Activated B cell treated with CpG ODN at 0.5 μM for 24 hours (primary cell): ENCODE data around the gene TANGO2. TPM values are rescaled to one million over a fixed set of nuclear protein-coding genes. Genes with fewer than 3 reads are reported as not detected.

ENCODE experiments used
- ATAC-seq: fragments of 200-7000 bp; cut with Tn5 transposase; one replicate; pipeline ENCODE4 v1.10.0; 2021; ENCODE audit warnings: low read depth, mild to moderate bottlenecking, moderate library complexity
- CTCF ChIA-PET: fragments of 350-600 bp; sonication (Branson Sonifier 250); formaldehyde crosslinking; loops from one replicate; lab custom pipeline; 2021; ENCODE audit warnings: antibody characterized with exemption; lab: Charles Lee
- POLR2A ChIA-PET: fragments of 350-600 bp; sonication (Branson Sonifier 250); formaldehyde crosslinking; loops from one replicate; lab custom pipeline; 2021; ENCODE audit warnings: antibody characterized with exemption; lab: Charles Lee
- DNase-seq: peaks from one replicate; pipeline ENCODE4 v3.0.0; 2022
- H3K27ac Mint-ChIP-seq: one replicate; pipeline ENCODE4 v1.8.0; 2020; ENCODE audit warnings: mixed read lengths
- H3K27me3 Mint-ChIP-seq: one replicate; pipeline ENCODE4 v1.8.0; 2021; ENCODE audit warnings: mixed read lengths
- H3K36me3 Mint-ChIP-seq: one replicate; pipeline ENCODE4 v1.8.0; 2021; ENCODE audit warnings: low read depth, mixed read lengths
- H3K4me1 Mint-ChIP-seq: one replicate; pipeline ENCODE4 v1.8.0; 2021; ENCODE audit warnings: mixed read lengths
- H3K4me3 Mint-ChIP-seq: one replicate; pipeline ENCODE4 v1.8.0; 2020; ENCODE audit warnings: mild to moderate bottlenecking, mixed read lengths
- H3K9me3 Mint-ChIP-seq: one replicate; pipeline ENCODE4 v1.8.0; 2020; ENCODE audit warnings: mixed read lengths
- CTCF ChIP-seq: fragments of 200-600 bp; IDR thresholded peaks from one replicate; pipeline ENCODE4 v1.8.0; 2022; ENCODE audit warnings: antibody characterized with exemption, mild to moderate bottlenecking
- intact Hi-C: fragments of 100-400 bp; cut with micrococcal nuclease; formaldehyde crosslinking; loops from one replicate; pipeline ENCODE4 v1.15.1; 2024
- total RNA-seq: library from RNA; stranded (reverse); gene quantifications from 2 replicates; pipeline ENCODE4 v1.2.3, GENCODE V29; 2022

Gene TANGO2
- total RNA-seq, 1 donor from 2014 or later: 47.2 TPM

- Mint-ChIP-seq H3K9me3 (peaks cover 3% of the 10 kb centered on the region), H3K27me3 (no peaks in the 10 kb centered on the region), H3K4me1 (peaks cover 86% of the 10 kb centered on the region), H3K27ac (no peak overlapping the region), H3K4me3 (peak overlapping the region; percentile 11), H3K36me3 (peaks cover 23% of the 10 kb centered on the region)
- POLR2A ChIA-PET: interaction anchor here (0.6 to 5.8 kb wide), 3 partner anchors 13 to 633 kb away, joined by 3 to 59 read pairs (median 3); partner anchors contain the start of genes TANGO2 and TRMT2A
- intact Hi-C loops: loop anchor here (2.0 kb wide), 1 partner anchor 16 kb away; the partner anchor contains the start of gene ARVCF
- CTCF ChIA-PET: interaction anchor here (1.0 kb wide), 1 partner anchor 60 kb away, joined by 3 read pairs; no protein-coding TSS in a partner anchor
- TF ChIP-seq CTCF: no peak
- ATAC-seq (no peak), DNase-seq (no peak)
Measured at GRCh38 chr22:20033045-20033706, 12.3 kb downstream of the TANGO2 start.

- DNase-seq: no peak
- peak; percentile 23 for ATAC-seq
- Mint-ChIP-seq H3K27ac (peak overlapping the region; percentile 85), H3K27me3 (no peaks in the 10 kb centered on the region), H3K36me3 (peaks cover 30% of the 10 kb centered on the region), H3K9me3 (peaks cover 3% of the 10 kb centered on the region), H3K4me1 (peaks cover 84% of the 10 kb centered on the region), H3K4me3 (peak overlapping the region; percentile 52)
- TF ChIP-seq CTCF: no peak
- intact Hi-C loops: no loop called here
- CTCF ChIA-PET: interaction anchor here (1.0 kb wide), 1 partner anchor 61 kb away, joined by 3 read pairs; no protein-coding TSS in a partner anchor
- POLR2A ChIA-PET: interaction anchor here (1.2 to 5.8 kb wide), 2 partner anchors 14 to 83 kb away, joined by 3 to 59 read pairs; partner anchors contain the start of genes TANGO2 and TRMT2A
Measured at GRCh38 chr22:20034143-20034542, 13.2 kb downstream of the TANGO2 start.

- Mint-ChIP-seq H3K27ac (peak overlapping the region; percentile 85), H3K9me3 (peaks cover 3% of the 10 kb centered on the region), H3K4me3 (peak overlapping the region; percentile 16), H3K36me3 (peaks cover 38% of the 10 kb centered on the region), H3K4me1 (peaks cover 77% of the 10 kb centered on the region), H3K27me3 (no peaks in the 10 kb centered on the region)
- no peak for TF ChIP-seq CTCF
- peak; percentile 13 for ATAC-seq
- CTCF ChIA-PET: no interaction called here
- POLR2A ChIA-PET: interaction anchor here (5.8 kb wide), 1 partner anchor 15 kb away, joined by 59 read pairs; the partner anchor contains the start of gene TANGO2
- DNase-seq: no peak
- intact Hi-C loops: loop anchor here (5.0 kb wide), 1 partner anchor 82 kb away; the partner anchor contains the start of genes RANBP1 and TRMT2A
Measured at GRCh38 chr22:20035375-20036083, 14.6 kb downstream of the TANGO2 start.

- ChIA-PET CTCF (no interaction called here), POLR2A (interaction anchor here (5.8 kb wide), 1 partner anchor 16 kb away, joined by 59 read pairs; the partner anchor contains the start of gene TANGO2)
- Mint-ChIP-seq H3K27ac (peak overlapping the region; percentile 85), H3K4me1 (peaks cover 75% of the 10 kb centered on the region), H3K36me3 (peaks cover 40% of the 10 kb centered on the region), H3K4me3 (peak overlapping the region; percentile 32), H3K27me3 (no peaks in the 10 kb centered on the region), H3K9me3 (peaks cover 3% of the 10 kb centered on the region)
- intact Hi-C loops: loop anchor here (5.0 kb wide), 1 partner anchor 81 kb away; the partner anchor contains the start of genes RANBP1 and TRMT2A
- DNase-seq (no peak), ATAC-seq (no peak)
- no peak for TF ChIP-seq CTCF
Measured at GRCh38 chr22:20036084-20036482, 15.2 kb downstream of the TANGO2 start.
